CD1c-positive myeloid dendritic cell (primary cell): ENCODE results near the gene PCYT1A.

Experiments used
- DNase-seq: peaks from one replicate; pipeline ENCODE4 v3.0.0-alpha.2; 2016; ENCODE audit errors: extremely low spot score

Gene PCYT1A

GRCh38 chr3:196237203-196237602, 50.3 kb downstream of the PCYT1A start:
- DNase-seq = no peak

DNA sequence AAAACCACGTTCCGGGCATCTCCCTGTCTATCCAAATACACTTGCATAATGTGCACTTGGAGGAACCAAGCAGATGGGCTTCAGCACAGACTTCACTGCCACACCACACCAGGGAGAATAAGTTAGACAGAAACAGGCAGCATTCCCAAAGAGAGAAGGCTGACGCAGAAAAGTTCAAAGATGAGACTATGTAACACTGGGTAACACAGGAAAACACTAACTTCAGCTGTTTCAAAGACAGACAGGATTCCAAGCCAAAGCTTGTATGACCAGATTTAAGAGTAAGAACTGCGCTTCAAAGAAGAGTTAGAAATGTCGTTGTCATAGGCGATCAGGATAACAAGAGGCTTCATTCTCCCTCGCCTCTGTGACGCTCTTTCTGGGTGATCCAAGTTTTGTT, 51.3 kb downstream of the PCYT1A start:
- DNase-seq = no peak

- no peak for DNase-seq
Observed at GRCh38 chr3:196235452-196236122, 51.9 kb downstream of the PCYT1A start.

- no peak for DNase-seq
Observed at GRCh38 chr3:196232882-196233251, 54.7 kb downstream of the PCYT1A start.

DNA sequence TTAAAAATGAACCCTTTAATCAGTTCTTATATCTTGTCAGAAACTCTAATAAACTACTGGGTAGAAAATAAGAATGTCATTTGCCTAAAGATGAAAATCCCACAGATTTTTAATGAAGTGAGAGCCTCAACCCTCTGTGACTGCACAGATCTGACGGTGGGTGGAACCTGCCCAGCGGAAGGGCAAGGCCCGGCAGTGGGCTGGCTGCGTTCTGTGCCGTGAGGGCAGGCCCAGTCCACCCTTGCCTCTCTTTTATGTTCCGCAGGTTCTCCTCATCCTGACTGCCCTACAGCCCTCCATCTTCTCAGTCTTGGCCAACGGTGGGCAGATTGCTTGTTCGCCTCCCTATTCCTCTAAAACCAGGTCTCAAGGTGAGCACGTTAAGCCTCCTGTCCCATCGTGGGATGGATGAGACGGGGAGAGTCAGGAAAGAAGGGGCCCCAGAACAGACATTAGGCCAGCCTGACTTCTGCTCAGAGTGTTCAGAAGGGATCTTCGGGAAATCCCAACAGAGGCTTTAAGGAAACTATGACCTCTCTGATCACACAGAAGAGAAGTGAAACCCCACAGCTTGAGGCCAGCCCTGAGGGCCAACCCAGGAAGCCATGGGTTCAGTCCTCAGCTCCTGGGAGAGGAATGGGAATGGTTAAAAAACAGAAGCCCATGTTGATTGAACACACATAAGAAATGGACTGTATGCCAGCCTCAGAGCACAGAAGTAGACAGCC, 55.2 kb downstream of the PCYT1A start:
- peak; percentile 61 for DNase-seq

DNA sequence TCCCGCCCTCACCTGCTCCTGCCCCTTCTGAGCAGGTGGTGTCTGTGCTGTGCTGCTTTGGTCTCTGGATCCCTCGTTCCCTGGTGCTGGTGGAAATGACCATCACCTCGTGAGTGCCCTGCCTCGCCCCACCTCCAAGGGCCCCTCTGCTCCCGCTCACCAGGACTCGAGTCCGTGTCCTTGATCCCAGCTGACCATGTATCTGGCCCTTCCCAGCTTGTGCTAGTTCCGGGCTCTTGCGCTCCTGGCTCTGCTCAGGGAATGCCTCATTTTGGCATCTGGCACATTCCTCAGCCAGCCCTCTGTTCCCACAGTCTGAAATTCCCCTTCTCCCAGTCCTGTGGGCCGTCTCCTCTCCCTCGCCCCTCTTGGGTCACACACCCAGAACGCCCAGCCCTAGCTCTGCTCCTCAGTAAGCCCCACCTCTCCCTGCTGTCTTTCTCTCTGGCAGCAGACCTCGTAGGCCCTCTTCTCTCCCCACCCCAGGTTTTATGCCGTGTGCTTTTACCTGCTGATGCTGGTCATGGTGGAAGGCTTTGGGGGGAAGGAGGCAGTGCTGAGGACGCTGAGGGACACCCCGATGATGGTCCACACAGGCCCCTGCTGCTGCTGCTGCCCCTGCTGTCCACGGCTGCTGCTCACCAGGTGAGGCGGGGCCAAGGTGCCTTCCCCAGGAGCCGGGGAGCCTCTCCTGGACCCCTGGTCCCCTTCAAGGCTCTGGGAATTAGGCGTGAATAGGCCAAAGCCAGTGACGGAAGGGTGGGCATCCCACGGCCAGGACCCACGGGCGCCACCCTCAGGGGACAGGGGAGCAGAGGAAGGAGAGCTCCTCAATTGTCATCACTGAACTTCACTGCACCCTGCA, 59.7 kb downstream of the PCYT1A start:
- no peak for DNase-seq

GRCh38 chr3:196227121-196227561, 60.4 kb downstream of the PCYT1A start:
- DNase-seq = no peak

GRCh38 chr3:196225763-196226364, 61.7 kb downstream of the PCYT1A start:
- DNase-seq = no peak

GRCh38 chr3:196225086-196225485, 62.4 kb downstream of the PCYT1A start:
- DNase-seq = no peak

DNA sequence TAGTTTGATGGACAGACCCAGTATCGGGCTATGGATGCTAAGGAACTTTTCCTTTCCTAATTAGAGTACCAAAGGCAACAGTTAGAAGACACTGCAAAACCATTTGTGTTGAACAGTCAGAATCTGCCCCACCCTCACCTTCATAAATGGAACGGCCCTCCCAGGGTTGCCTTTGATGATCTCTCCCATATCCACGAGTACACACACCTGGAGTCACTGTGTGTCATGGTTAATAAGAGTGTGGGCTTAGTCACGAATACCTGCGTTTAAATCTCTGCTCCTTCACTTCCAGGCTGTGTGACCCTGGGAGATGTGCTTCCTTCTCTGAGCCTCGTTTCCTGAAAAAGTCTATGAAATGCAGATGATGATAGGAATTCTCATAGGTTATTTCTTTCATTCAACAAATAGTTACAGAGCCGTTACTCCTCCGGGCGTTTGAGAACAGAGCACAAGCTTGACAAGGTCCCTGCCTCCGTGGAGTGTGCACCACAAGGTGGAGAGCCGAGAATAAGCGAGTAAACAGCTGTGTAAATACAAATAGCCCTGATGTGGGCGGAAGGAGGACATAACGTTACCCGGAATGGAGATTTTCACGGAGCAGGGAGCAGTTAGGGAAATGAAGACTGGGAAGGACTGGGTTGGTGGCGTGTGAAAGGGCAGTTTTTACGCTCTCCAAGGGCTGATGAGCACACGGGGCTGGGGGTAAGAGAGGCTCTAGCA, 64.5 kb downstream of the PCYT1A start:
- no peak for DNase-seq

DNA sequence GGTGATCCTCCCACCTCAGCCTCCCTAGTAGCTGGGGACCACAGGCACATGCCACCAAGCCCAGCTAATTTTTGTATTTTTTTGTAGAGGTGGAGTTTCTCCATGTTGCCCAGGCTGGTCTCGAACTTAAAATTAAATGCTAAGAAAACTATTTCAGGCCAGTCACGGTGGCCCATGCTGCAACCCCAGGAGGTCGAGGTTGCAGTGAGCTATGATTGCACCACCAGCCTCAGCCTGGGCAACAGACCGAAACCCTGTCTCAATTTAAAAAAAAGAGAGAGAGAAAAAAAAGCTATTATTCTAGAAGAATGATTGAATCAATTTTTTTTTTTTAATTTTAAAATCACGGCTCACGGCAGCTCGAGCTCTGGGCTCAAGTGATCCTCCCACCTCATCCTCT, 66.5 kb downstream of the PCYT1A start:
- peak; percentile 35 for DNase-seq

GRCh38 chr3:196220587-196220986, 66.9 kb downstream of the PCYT1A start:
- DNase-seq = peak; percentile 90

DNA sequence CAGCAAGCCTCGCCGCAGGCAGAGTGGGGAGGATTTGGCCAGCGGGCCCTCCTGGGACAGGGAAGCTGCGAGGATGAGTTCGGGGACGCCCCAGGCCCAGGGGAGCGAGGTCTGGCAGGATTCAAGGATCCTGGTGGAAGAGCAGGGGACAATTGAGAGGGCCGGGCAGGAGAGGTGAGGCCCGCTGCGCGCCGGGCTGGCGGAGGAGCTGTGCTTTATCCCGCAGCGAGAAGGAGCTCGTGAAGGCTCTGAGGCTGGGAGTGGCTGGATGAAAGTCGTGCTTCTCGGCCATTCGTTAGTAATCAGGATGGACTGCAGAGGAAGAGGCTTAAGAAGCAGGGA, 67.6 kb downstream of the PCYT1A start:
- no peak for DNase-seq

DNA sequence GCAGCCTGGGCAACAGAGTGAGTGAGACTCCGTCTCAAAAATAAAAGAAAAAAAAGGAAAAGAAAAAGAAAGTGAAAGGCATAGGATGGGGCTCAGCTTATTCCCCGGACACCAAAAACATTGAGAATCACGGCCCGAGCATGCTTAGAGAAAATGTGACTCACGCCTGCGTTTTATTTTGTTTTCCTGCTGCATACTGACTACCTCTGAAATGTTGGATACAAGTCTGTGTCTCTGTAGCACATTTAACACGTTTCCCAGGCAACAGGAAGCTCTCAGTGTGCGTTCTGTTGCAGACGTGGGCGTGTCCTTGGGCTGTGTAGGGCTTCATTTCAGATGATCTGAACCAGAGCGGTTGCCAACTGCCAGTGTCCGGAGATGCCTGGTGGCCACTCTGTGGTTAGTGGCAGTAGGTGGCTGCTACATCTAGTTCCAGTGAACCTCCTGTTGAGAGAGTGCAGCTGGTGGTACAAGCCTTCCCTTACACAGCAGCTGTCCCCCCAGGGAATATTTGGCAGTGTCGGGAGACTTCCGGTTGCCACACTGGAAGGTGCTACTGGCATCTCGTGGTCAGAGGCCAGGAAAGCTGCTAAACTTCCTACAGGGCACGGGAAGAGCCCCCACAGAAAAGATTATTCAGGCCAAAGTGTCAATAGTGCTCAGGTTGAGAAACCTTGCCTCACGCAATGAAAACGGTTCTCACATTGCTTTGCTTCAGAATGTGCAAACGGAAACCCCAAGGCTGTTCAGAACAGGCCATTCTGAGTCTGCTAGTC, 68.1 kb downstream of the PCYT1A start:
- DNase-seq = peak; percentile 91

DNA sequence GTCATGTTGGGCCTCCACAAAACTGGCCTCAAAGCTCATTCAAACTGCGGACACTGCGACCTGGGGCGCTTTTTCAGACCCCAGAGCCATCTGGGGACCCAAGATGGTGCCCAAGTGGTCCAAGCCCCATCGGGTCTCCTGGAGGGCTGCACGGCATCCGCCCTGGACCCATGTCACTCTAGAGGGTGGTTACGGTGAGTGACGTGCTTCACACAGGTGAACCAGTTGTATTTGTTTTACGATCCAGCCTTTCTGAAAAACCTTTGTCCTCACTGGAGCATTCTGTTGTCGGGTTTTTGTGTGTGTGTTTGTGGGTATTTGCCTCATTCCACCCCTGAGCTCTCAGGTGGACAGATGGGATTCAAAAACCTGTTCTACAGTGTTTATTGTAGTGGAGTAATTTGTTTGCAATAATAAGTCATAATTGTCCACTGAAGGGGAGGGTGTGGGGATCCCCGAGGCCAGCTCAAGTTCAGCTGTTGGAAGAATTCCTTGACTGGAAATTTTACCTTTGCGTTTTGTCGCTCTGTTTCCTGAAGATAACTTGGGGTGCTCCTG, 69.3 kb downstream of the PCYT1A start:
- DNase-seq = no peak

DNA sequence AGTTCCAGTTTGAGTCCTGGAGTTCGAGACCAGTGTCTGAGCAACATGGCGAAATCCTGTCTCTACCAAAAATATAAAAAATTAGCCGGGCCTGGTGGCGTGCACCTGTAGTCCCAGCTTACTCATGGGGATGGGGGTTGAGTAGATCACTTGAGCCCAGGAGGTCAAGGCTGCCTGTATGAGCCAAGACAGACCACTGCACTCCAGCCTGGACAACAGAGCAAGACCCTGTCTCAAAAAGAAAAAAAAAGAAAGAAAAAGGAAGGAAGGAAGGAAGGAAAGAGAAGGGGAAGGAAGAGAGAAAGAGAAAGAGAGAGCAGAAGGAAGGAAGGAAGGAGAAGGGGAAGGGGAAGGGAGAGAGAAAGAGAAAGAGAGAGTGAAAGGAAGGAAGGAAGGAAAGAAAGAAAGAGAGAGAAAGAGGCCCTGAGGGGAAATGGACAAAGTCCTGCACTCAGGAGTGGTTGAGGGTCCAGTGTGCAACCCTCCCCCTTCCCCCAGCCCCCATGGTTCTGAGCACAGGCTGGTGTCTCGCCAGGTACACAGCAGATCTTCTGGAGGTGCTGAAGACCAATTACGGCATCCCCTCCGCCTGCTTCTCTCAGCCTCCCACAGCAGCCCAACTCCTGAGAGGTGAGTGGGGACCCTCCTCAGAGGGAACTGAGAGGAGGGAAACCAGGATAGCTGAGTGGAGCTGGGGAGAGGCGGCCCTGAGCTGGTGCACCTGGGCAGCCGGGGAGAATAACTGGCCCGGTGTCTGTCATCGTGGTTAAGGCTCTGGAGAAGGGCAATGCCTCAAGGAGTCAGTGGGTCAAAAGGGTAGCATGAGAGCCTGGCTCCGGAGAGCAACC, 70.0 kb downstream of the PCYT1A start:
- no peak for DNase-seq

- no peak for DNase-seq
Observed at GRCh38 chr3:196216681-196217211, 70.8 kb downstream of the PCYT1A start.

GRCh38 chr3:196216089-196216564, 71.4 kb downstream of the PCYT1A start, which contains the start of gene SLC51A:
SLC51A (plus strand) TSS chr3:196216534; CDS start chr3:196216713, 179 bp downstream.
- DNase-seq = no peak

DNA sequence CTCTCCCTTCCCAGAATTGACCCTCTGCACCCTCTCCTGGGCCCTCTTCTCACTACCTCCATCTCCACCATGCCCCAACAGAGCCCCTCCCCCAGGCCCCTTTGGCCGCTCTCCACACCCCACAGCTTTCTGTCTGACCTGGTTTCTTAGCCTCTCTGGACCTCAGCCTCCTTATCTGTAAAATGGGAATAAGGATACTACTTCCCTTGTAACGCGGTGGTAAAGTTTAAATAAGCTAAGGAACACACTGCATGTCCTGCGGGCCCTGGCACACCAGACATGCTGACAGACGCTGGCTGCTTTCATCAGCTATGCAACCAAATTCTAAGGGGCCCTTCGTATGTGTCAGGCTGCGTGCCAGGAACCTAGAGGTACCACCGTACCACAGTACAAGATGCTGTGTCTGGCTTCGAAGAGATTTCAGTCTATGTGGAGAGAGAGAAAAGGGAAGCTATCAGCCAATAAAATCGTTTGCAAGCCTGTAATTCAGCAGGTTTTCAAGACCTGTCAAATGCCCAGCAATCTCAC, 72.0 kb downstream of the PCYT1A start:
- no peak for DNase-seq
